Subcutaneous adipose tissue (tissue), 4 donors: ENCODE data around the gene NAALADL2. TPM values are rescaled to one million over a fixed set of nuclear protein-coding genes. Genes with fewer than 3 reads are reported as not detected.

Experiments used
- CTCF ChIP-seq: fragments of 450-650 bp; IDR thresholded peaks from one replicate; pipeline ENCODE4 v1.5.1; 2016; ENCODE audit warnings: low read depth, mild to moderate bottlenecking, control low read depth, antibody characterized with exemption, moderate library complexity
- total RNA-seq, 4 donors: library from RNA; depleted of rRNA; stranded (reverse); fragments of >200 nt; gene quantifications; one replicate each; pipeline ENCODE4 v1.1.0, GENCODE V29; 2016

The NAALADL2 gene
- total RNA-seq, 4 donors from 2014 or later: 9.4 to 18.1 (median 11.8) TPM

DNA sequence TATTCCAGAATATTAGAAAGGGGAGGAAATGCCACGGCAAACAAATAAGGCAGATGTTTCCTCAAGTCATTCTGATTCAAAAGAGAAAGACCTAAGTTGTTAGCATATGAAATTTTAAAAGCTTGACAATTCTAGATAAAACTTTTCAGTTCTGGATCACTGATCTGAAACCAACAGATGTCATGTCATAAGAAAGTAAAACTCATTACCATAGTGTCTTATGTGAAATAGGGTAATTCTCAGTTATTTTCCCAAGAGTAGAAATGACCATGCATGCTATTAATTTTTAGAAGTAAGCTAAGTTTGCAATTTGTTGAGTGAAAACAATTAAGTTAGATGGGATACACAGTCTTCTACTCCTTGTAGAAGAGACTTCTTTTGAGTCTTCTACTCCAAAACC lies 630.3 kb downstream of the NAALADL2 start:
- TF ChIP-seq CTCF: no peak

DNA sequence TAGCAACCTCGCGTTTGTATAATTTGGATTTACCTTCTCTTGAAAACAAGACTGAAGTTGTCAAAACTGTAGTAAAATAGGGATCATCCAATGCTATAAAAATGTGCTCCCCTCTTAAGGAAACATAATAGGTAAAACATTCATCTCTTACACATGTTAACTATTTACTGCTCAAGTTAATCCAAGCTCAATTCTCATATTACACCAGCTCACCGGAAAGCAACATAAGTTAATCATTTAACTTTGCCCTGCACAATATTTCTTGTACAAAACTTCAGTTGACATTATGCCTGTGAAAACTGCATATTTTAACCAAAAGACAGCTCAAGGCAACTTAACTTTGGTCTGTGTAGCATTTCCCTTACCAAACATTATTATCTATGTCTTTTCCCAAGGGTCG lies 634.2 kb downstream of the NAALADL2 start:
- TF ChIP-seq CTCF: no peak

- no peak for TF ChIP-seq CTCF
Measured at GRCh38 chr3:175495331-175495730, 636.2 kb downstream of the NAALADL2 start.

DNA sequence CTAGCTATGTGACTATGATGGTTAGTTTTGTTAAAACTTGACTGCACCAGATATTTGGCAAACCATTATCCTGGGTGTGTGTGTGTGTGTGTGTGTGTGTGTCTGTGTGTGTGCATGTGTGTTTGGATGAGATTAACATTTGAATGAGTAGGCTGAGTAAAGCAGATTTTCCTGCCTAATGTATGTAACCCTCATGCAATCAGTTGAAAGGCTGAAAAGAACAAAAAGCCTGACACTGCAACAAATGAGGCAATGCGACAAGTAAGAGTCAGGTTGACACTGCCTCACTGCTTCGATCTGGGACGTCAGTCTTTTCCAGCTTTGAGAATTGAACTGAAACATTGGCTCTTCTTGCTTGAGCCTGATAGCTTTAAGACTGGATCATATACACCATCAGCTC lies 643.0 kb downstream of the NAALADL2 start:
- TF ChIP-seq CTCF: no peak

- TF ChIP-seq CTCF: no peak
Measured at GRCh38 chr3:175511219-175511785, 652.2 kb downstream of the NAALADL2 start.

- TF ChIP-seq CTCF: no peak
Measured at GRCh38 chr3:175512700-175513099, 653.6 kb downstream of the NAALADL2 start.

GRCh38 chr3:175518459-175518858 lies 659.3 kb downstream of the NAALADL2 start:
- no peak for TF ChIP-seq CTCF
